ENCODE data around the gene ILF3. TPM values are rescaled to one million over a fixed set of nuclear protein-coding genes. Genes with fewer than 3 reads are reported as not detected.

The ILF3 gene
- total RNA-seq, 1 experiment from 2014 or later: 430 TPM

DNA sequence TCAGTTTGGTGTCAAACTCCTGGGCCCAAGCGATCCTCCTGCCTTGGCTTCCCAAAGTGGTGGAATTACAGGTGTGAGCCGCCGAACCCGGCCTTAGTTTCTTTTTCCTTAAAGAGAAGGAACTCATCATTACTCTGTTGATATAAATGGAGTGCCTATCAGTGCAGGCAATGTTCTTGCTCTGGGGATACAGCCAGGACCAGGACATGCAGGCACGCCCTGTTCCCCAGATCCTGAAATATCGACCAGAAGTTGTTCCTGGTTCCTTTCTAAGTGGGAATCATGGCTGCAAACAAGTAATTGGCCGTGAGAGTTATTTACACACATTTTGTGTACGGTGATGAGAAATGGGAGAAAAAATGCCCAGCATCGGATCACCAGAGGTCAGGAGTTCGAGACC is 72.1 kb downstream of the ILF3 start:
- ATAC-seq (no peak), DNase-seq (ENCODE audit: low read depth, low spot score) (no peak)
- ChIA-PET POLR2A (no interaction called here), CTCF (no interaction called here), RAD21 (ENCODE audit: low non-redundant PET in 1 of 2, low total read pairs in 2 of 2, uncharacterized antibody in 2 of 2, unreplicated experiment in 2 of 2) (no interaction called here)
- no peak overlapping the region for H3K27ac ChIP-seq (ENCODE audit: low read depth, low read length)
- no peaks in the 10 kb centered on the region for H3K27me3 ChIP-seq (ENCODE audit: insufficient read depth, low read length)
- no peak for TF ChIP-seq POLR2AphosphoS5 (IDR thresholded peaks at IDR 0.05; ENCODE audit: low read depth, low read length)
- TF ChIP-seq SRF (IDR thresholded peaks at IDR 0.05; ENCODE audit: low read depth): no peak
- no peak for TF ChIP-seq FOSL1 (IDR thresholded peaks at IDR 0.05; ENCODE audit: low read depth)
- TF ChIP-seq SP1 (IDR thresholded peaks at IDR 0.05; ENCODE audit: low read depth): no peak
- no peak for TF ChIP-seq EZH2 (IDR thresholded peaks at IDR 0.05)
- no peak for TF ChIP-seq JUND (IDR thresholded peaks at IDR 0.05)
- TF ChIP-seq TCF7L2 (IDR thresholded peaks at IDR 0.05; ENCODE audit: borderline replicate concordance, extremely low read depth, insufficient read depth, insufficient read length): no peak
- TF ChIP-seq, protein P1, sequence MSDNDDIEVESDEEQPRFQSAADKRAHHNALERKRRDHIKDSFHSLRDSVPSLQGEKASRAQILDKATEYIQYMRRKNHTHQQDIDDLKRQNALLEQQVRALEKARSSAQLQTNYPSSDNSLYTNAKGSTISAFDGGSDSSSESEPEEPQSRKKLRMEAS (IDR thresholded peaks at IDR 0.05): no peak
- no peak for TF ChIP-seq ZNF274 (IDR thresholded peaks at IDR 0.05; ENCODE audit: low read depth, low read length)
- no peak for TF ChIP-seq SIN3A (IDR thresholded peaks at IDR 0.05; ENCODE audit: low read depth)
- no peak for TF ChIP-seq ELF1 (IDR thresholded peaks at IDR 0.05; ENCODE audit: borderline replicate concordance, low read depth)
- H4K20me1 ChIP-seq (ENCODE audit: insufficient read depth): no peaks in the 10 kb centered on the region
- H2AFZ ChIP-seq (ENCODE audit: low read depth, low read length, poor library complexity, severe bottlenecking): no peak overlapping the region
- no peaks in the 10 kb centered on the region for H3K9me3 ChIP-seq (ENCODE audit: control insufficient read depth in 1 of 2, insufficient read depth in 1 of 2, low read depth in 1 of 2, low read length in 2 of 2)
- H3K4me3 ChIP-seq (replicated peaks in 1 of 2; ENCODE audit: low read depth in 1 of 2, low read length in 2 of 2): no peak overlapping the region
- no peak overlapping the region for H3K4me2 ChIP-seq (ENCODE audit: low read length)
- H3K4me1 ChIP-seq (ENCODE audit: control insufficient read depth in 1 of 2, insufficient read depth in 2 of 2, low read length in 2 of 2): peaks cover 15 to 17% of the 10 kb centered on the region in 2 experiments; a peak in 3 of 4 replicates
- H3K9ac ChIP-seq (ENCODE audit: low read length): no peak overlapping the region
- BruUV-seq (replicated peaks): no TSS peak
- H3K9me2 ChIP-seq (ENCODE audit: insufficient read depth): no peaks in the 10 kb centered on the region
- H3K79me2 ChIP-seq (ENCODE audit: insufficient read depth, low read length): peaks cover 96% of the 10 kb centered on the region
- peaks cover 0 to 2% of the 10 kb centered on the region in 2 experiments; a peak in 2 of 4 replicates for H3K36me3 ChIP-seq (ENCODE audit: control insufficient read depth in 1 of 2, insufficient read depth in 2 of 2, low read length in 2 of 2)
- intact Hi-C loops (cut with micrococcal nuclease): no loop called here

DNA sequence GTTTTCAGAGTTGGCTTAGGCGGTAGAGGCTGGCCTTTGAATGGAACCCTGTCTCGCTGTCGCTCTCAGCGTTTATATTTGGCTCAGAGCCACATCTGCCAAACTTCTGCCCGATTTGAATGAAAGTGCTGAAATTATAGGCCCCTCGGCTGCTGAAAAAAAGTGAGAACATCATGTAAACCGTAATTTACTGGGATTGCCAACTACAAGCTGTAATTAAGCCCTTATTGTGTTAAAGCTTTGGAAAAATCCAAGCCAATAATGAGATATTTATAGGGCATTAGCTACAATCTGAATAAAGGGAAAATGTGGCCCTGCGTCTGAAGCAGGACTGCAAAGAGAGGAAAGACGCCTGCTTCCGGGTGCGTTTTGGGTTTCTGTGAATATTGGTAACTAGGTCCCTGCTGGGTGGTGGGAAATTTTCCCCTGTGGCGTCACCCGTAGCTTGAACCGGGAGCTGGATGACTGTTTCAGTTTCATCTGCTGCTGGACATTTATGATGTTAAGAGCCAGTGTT is 73.6 kb downstream of the ILF3 start:
- ChIA-PET POLR2A (no interaction called here), CTCF (interaction anchor here (1.4 to 1.7 kb wide), 2 partner anchors 11 to 28 kb away, joined by 3 to 11 read pairs; partner anchors contain the start of gene DNM2), RAD21 (ENCODE audit: low non-redundant PET in 1 of 2, low total read pairs in 2 of 2, uncharacterized antibody in 2 of 2, unreplicated experiment in 2 of 2) (interaction anchor here in 1 of 2 experiments (0.6 kb wide), 1 partner anchor 11 kb away, joined by 4 read pairs; no protein-coding TSS in a partner anchor)
- intact Hi-C loops (cut with micrococcal nuclease): no loop called here
- no peaks in the 10 kb centered on the region for H3K9me3 ChIP-seq (ENCODE audit: control insufficient read depth in 1 of 2, insufficient read depth in 1 of 2, low read depth in 1 of 2, low read length in 2 of 2)
- no peak overlapping the region for H3K4me3 ChIP-seq (replicated peaks in 1 of 2; ENCODE audit: low read depth in 1 of 2, low read length in 2 of 2)
- no peak for DNase-seq (ENCODE audit: low read depth, low spot score)
- H3K36me3 ChIP-seq (ENCODE audit: control insufficient read depth in 1 of 2, insufficient read depth in 2 of 2, low read length in 2 of 2): no peaks in the 10 kb centered on the region; a peak in 2 of 4 replicates
- H3K27ac ChIP-seq (ENCODE audit: low read depth, low read length): no peak overlapping the region
- no peaks in the 10 kb centered on the region for H3K9me2 ChIP-seq (ENCODE audit: insufficient read depth)
- TF ChIP-seq SIN3A (IDR thresholded peaks at IDR 0.05; ENCODE audit: low read depth) (no peak), ELF1 (IDR thresholded peaks at IDR 0.05; ENCODE audit: borderline replicate concordance, low read depth) (no peak), SP1 (IDR thresholded peaks at IDR 0.05; ENCODE audit: low read depth) (no peak)
- ATAC-seq: no peak
- no peaks in the 10 kb centered on the region for H3K27me3 ChIP-seq (ENCODE audit: insufficient read depth, low read length)
- no TSS peak for BruUV-seq (replicated peaks)
- no peak overlapping the region for H3K9ac ChIP-seq (ENCODE audit: low read length)
- H4K20me1 ChIP-seq (ENCODE audit: insufficient read depth): no peaks in the 10 kb centered on the region
- H3K4me2 ChIP-seq (ENCODE audit: low read length): no peak overlapping the region
- peaks cover 15 to 20% of the 10 kb centered on the region in 2 experiments; a peak in 3 of 4 replicates for H3K4me1 ChIP-seq (ENCODE audit: control insufficient read depth in 1 of 2, insufficient read depth in 2 of 2, low read length in 2 of 2)
- no peak overlapping the region for H2AFZ ChIP-seq (ENCODE audit: low read depth, low read length, poor library complexity, severe bottlenecking)
- peaks cover 96% of the 10 kb centered on the region for H3K79me2 ChIP-seq (ENCODE audit: insufficient read depth, low read length)
